HG03442 (cell line): ENCODE data around the gene NDUFAB1.
"Not testable (repeated sequence)": the region's sequence is repeated elsewhere in the genome, so short reads cannot be mapped to it uniquely, and the experiment has no call there.

Experiments used
- ATAC-seq: cut with Tn5 transposase; IDR thresholded peaks from one replicate; pipeline ENCODE4 v1.9.1; 2021; ENCODE audit warnings: mild to moderate bottlenecking, moderate library complexity; ENCODE audit not compliant: unreplicated experiment

The NDUFAB1 gene

GRCh38 chr16:23556881-23557778 is 39.0 kb downstream of the NDUFAB1 start, which contains the start of the genes EARS2 and UBFD1:
EARS2 (minus strand) TSS chr16:23557350; CDS start chr16:23557343, 7 bp downstream.
UBFD1 (plus strand) TSS chr16:23557727; CDS start chr16:23557743, 16 bp downstream.
- ATAC-seq = peak; percentile 86

GRCh38 chr16:23554536-23554935 is 41.6 kb downstream of the NDUFAB1 start:
- ATAC-seq = no peak

- ATAC-seq = no peak
Observed at GRCh38 chr16:23552161-23552560, 44.0 kb downstream of the NDUFAB1 start.

GRCh38 chr16:23549938-23550337 is 46.2 kb downstream of the NDUFAB1 start:
- no peak for ATAC-seq

GRCh38 chr16:23544436-23544835 is 51.7 kb downstream of the NDUFAB1 start:
- ATAC-seq = no peak

GRCh38 chr16:23540817-23541178 is 55.3 kb downstream of the NDUFAB1 start:
- ATAC-seq = not testable (repeated sequence)

GRCh38 chr16:23539984-23540816 is 55.9 kb downstream of the NDUFAB1 start:
- ATAC-seq = no peak

- ATAC-seq = no peak
Observed at GRCh38 chr16:23538919-23539278, 57.2 kb downstream of the NDUFAB1 start.

GRCh38 chr16:23537390-23537789 is 58.7 kb downstream of the NDUFAB1 start:
- ATAC-seq = no peak

- no peak for ATAC-seq
Observed at GRCh38 chr16:23535901-23536300, 60.2 kb downstream of the NDUFAB1 start.

- no peak for ATAC-seq
Observed at GRCh38 chr16:23534868-23535860, 61.0 kb downstream of the NDUFAB1 start.

- no peak for ATAC-seq
Observed at GRCh38 chr16:23532448-23532847, 63.7 kb downstream of the NDUFAB1 start.
